Measurements from ENCODE around the gene CCT6A. TPM values are rescaled to one million over a fixed set of nuclear protein-coding genes. Genes with fewer than 3 reads are reported as not detected.
A peak's percentile ranks its signal among the peaks of the same experiment; 100 is the strongest.

Gene CCT6A
- polyA plus RNA-seq, 2 of the 4 experiments (the other 2 are of a cell fraction): 334 to 520 TPM

DNA sequence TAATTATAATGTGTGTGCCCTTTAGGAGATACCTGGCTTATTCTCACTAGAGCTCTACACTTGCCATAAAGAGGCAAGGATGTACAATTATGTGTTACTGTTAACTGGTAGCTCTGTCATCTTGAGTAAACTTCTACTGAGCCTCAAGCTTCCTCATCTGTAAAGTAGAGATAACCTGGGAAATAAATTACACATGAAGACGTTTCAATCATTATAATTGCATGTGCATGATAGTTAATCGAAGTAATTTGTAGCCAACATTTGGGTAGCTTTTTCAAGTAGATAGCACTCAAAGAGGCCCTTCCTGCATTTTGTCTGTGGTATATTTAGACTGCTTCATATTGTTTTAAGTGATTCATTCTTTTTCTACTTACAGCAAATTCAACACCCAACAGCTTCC is 2.4 kb downstream of the CCT6A start:
- no peak for ATAC-seq
- no peak overlapping the region for H3K4me3 ChIP-seq
- FAIRE-seq: no peak
- H3K27ac ChIP-seq: peak overlapping the region in 1 of 2 experiments; percentile 98; a peak in 1 of 6 replicates
- no peak for TF ChIP-seq CHD4 (IDR thresholded peaks at IDR 0.05; ENCODE audit: borderline replicate concordance)
- no peak for TF ChIP-seq SMC3 (IDR thresholded peaks at IDR 0.05)
- TF ChIP-seq NPAS2 (CRISPR knock-in tag; IDR thresholded peaks at IDR 0.05; ENCODE audit: borderline replicate concordance): no peak
- no peak for TF ChIP-seq CBX2 (IDR thresholded peaks at IDR 0.05; ENCODE audit: borderline replicate concordance, low read depth)
- no peak for TF ChIP-seq PBX3 (IDR thresholded peaks at IDR 0.05)
- TF ChIP-seq, protein P1, sequence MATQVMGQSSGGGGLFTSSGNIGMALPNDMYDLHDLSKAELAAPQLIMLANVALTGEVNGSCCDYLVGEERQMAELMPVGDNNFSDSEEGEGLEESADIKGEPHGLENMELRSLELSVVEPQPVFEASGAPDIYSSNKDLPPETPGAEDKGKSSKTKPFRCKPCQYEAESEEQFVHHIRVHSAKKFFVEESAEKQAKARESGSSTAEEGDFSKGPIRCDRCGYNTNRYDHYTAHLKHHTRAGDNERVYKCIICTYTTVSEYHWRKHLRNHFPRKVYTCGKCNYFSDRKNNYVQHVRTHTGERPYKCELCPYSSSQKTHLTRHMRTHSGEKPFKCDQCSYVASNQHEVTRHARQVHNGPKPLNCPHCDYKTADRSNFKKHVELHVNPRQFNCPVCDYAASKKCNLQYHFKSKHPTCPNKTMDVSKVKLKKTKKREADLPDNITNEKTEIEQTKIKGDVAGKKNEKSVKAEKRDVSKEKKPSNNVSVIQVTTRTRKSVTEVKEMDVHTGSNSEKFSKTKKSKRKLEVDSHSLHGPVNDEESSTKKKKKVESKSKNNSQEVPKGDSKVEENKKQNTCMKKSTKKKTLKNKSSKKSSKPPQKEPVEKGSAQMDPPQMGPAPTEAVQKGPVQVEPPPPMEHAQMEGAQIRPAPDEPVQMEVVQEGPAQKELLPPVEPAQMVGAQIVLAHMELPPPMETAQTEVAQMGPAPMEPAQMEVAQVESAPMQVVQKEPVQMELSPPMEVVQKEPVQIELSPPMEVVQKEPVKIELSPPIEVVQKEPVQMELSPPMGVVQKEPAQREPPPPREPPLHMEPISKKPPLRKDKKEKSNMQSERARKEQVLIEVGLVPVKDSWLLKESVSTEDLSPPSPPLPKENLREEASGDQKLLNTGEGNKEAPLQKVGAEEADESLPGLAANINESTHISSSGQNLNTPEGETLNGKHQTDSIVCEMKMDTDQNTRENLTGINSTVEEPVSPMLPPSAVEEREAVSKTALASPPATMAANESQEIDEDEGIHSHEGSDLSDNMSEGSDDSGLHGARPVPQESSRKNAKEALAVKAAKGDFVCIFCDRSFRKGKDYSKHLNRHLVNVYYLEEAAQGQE (IDR thresholded peaks at IDR 0.05): no peak
- no peak for TF ChIP-seq EHMT2 (IDR thresholded peaks at IDR 0.05; ENCODE audit: low read depth)
- no peak for TF ChIP-seq MAFK (IDR thresholded peaks at IDR 0.05; ENCODE audit: partially characterized antibody)
- no peak for TF ChIP-seq FOXS1 (CRISPR knock-in tag; IDR thresholded peaks at IDR 0.05)
- TF ChIP-seq KDM5A (IDR thresholded peaks at IDR 0.05): no peak
- no peak for TF ChIP-seq KDM1A (IDR thresholded peaks at IDR 0.05; ENCODE audit: low read depth)
- TF ChIP-seq SREBF2 (IDR thresholded peaks at IDR 0.05): no peak
- TF ChIP-seq POLR2AphosphoS2 (conservative IDR thresholded peaks at IDR 0.05; ENCODE audit: low read length): no peak
- TF ChIP-seq HMGXB4 (CRISPR knock-in tag; IDR thresholded peaks at IDR 0.05; ENCODE audit: borderline replicate concordance): no peak
- TF ChIP-seq NFE2L2 (conservative IDR thresholded peaks at IDR 0.05; ENCODE audit: low read length): no peak
- TF ChIP-seq GATA3 (IDR thresholded peaks at IDR 0.05; ENCODE audit: borderline replicate concordance): no peak
- TF ChIP-seq TFCP2L1 (CRISPR knock-in tag; IDR thresholded peaks at IDR 0.05): no peak
- TF ChIP-seq HOXB5 (CRISPR knock-in tag; IDR thresholded peaks at IDR 0.05): no peak
- TF ChIP-seq RAD21 (conservative IDR thresholded peaks at IDR 0.05 in 1 of 2, IDR thresholded peaks at IDR 0.05 in 1 of 2): no peak
- POLR2A ChIA-PET: interaction anchor here (0.6 to 2.0 kb wide), 2 partner anchors 10 to 37 kb away, joined by 3 to 6 read pairs; partner anchors contain the start of gene SUMF2
- H3K4me1 ChIP-seq: peaks cover 34% of the 10 kb centered on the region
- peak overlapping the region; percentile 94 for H3K4me2 ChIP-seq
- WGBS (ENCODE audit: missing lambda C conversion rate): 79% methylated on average over 2 of the region's 2 CpGs
- DNase-seq (ENCODE audit: low read depth in 1 of 2, low spot score in 1 of 2): no peak
- CTCF ChIA-PET: interaction anchor here (1.5 to 3.5 kb wide), 2 partner anchors 10 to 20 kb away, joined by 6 to 19 read pairs; partner anchors contain the start of gene SUMF2
- no peaks in the 10 kb centered on the region for H3K9me3 ChIP-seq

DNA sequence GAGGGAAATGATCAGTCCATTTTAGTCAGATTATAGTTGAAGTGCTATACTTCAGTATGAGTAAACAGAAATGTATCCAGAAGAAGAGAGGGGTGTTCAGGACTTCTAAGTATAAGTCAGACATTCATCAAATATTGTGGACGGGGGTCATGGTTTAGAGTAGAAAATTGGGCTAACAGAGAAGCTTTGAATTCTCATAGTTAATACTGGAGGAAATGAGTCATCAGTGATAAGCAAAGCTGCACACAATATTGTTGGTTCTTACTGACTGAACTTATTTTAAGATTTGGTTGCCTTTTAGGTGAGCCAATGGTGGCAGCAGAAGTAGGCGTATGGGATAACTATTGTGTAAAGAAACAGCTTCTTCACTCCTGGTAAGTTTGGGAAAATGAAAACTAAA is 10.8 kb downstream of the CCT6A start:
- 0 out of 3 replicates have a peak overlapping the region, but pooled peaks have one; percentile 8 for H3K4me3 ChIP-seq
- H3K9me3 ChIP-seq: no peaks in the 10 kb centered on the region
- CTCF ChIA-PET: interaction anchor here (0.6 to 4.3 kb wide), 9 partner anchors 8 to 73 kb away, joined by 3 to 19 read pairs (median 3); partner anchors contain the start of genes CCT6A and PSPH
- POLR2A ChIA-PET: interaction anchor here (1.2 to 6.1 kb wide), 2 partner anchors 11 to 12 kb away, joined by 3 to 114 read pairs; partner anchors contain the start of genes CCT6A and PSPH
- 29% methylated on average over 2 of the region's 2 CpGs for WGBS (ENCODE audit: missing lambda C conversion rate)
- TF ChIP-seq JUNB (IDR thresholded peaks at IDR 0.05) (0 out of 2 replicates have a peak, but pooled peaks have one; percentile 16), BCL3 (IDR thresholded peaks at IDR 0.05) (no peak), FOSL2 (IDR thresholded peaks at IDR 0.05) (no peak; the same call in 1 of the 2 replicates), FOSL2 (CRISPR knock-in tag; IDR thresholded peaks at IDR 0.05) (peak; percentile 78)
- FAIRE-seq (no peak), DNase-seq (ENCODE audit: low read depth in 1 of 2, low spot score in 1 of 2) (no peak), ATAC-seq (no peak)
- peak overlapping the region; percentile 62 for H3K4me2 ChIP-seq
- peak overlapping the region; percentile 30 to 69; a peak in 4 of 6 replicates for H3K27ac ChIP-seq
- H3K4me1 ChIP-seq: peaks cover 54% of the 10 kb centered on the region
